GM06990 (cell line): Measurements from ENCODE around the gene CATSPER4.
A peak's percentile ranks its signal among the peaks of the same experiment; 100 is the strongest.

Source experiments
- DNase-seq: peaks from one replicate; pipeline ENCODE4 v3.0.0-alpha.2; 2011; ENCODE audit not compliant: insufficient read length; ENCODE audit errors: extremely low read depth
- H3K27me3 ChIP-seq: replicated peaks from 2 replicates; pipeline ENCODE4 v1.6.0; 2011; ENCODE audit warnings: low read length; ENCODE audit not compliant: control insufficient read depth, insufficient read depth
- H3K36me3 ChIP-seq: 2 replicates; pipeline ENCODE4 v1.5.1; 2011; ENCODE audit warnings: low read length; ENCODE audit not compliant: control insufficient read depth, insufficient read depth
- H3K4me3 ChIP-seq: replicated peaks from 2 replicates; pipeline ENCODE4 v1.5.1; 2011; ENCODE audit warnings: low read depth, mild to moderate bottlenecking, control low read depth, low read length
- TF ChIP-seq, protein P1 (sequence below): IDR thresholded peaks from 2 replicates; pipeline ENCODE4 v1.5.1; 2011; ENCODE audit warnings: low read length, control low read depth, mild to moderate bottlenecking, inconsistent platforms; ENCODE audit not compliant: insufficient read depth, poor library complexity, severe bottlenecking

Gene CATSPER4

DNA sequence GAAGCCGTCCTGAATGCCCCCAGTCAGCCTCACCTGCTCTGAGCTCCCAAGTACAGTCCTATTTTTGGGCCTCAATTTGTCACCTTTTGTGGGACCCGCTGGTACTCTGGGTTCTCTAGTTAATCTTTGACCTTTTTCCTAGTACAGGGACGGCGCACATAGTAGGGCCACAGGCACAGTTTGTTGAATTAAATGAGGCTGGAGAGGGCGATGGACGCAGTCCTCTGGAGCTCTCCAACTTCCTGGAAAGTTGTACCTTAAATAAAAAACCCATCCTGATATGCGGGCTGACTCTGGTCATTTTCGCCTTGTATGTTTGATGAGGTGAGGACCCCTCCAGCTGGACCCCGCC, 26.7 kb upstream of the CATSPER4 start:
- TF ChIP-seq, protein P1, sequence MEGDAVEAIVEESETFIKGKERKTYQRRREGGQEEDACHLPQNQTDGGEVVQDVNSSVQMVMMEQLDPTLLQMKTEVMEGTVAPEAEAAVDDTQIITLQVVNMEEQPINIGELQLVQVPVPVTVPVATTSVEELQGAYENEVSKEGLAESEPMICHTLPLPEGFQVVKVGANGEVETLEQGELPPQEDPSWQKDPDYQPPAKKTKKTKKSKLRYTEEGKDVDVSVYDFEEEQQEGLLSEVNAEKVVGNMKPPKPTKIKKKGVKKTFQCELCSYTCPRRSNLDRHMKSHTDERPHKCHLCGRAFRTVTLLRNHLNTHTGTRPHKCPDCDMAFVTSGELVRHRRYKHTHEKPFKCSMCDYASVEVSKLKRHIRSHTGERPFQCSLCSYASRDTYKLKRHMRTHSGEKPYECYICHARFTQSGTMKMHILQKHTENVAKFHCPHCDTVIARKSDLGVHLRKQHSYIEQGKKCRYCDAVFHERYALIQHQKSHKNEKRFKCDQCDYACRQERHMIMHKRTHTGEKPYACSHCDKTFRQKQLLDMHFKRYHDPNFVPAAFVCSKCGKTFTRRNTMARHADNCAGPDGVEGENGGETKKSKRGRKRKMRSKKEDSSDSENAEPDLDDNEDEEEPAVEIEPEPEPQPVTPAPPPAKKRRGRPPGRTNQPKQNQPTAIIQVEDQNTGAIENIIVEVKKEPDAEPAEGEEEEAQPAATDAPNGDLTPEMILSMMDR: no peak
- Histone ChIP-seq H3K4me3 (no peak overlapping the region), H3K27me3 (no peaks in the 10 kb centered on the region; the same call in none of the 2 replicates), H3K36me3 (no peaks in the 10 kb centered on the region)
- DNase-seq: no peak

GRCh38 chr1:26164036-26164860, 26.2 kb upstream of the CATSPER4 start:
- Histone ChIP-seq H3K4me3 (peak overlapping the region; percentile 37), H3K36me3 (no peaks in the 10 kb centered on the region), H3K27me3 (no peaks in the 10 kb centered on the region; the same call in none of the 2 replicates)
- TF ChIP-seq, protein P1: peak; percentile 17
- no peak for DNase-seq

GRCh38 chr1:26164861-26165842, 25.2 kb upstream of the CATSPER4 start:
- Histone ChIP-seq H3K36me3 (no peaks in the 10 kb centered on the region), H3K27me3 (no peaks in the 10 kb centered on the region; the same call in none of the 2 replicates), H3K4me3 (no peak overlapping the region)
- TF ChIP-seq, protein P1: no peak
- DNase-seq: no peak

- H3K4me3 ChIP-seq: no peak overlapping the region
- no peak for DNase-seq
- no peaks in the 10 kb centered on the region; the same call in 1 of the 2 replicates for H3K27me3 ChIP-seq
- H3K36me3 ChIP-seq: no peaks in the 10 kb centered on the region
- TF ChIP-seq, protein P1: no peak
Measured at GRCh38 chr1:26166719-26167281, 23.6 kb upstream of the CATSPER4 start.

DNA sequence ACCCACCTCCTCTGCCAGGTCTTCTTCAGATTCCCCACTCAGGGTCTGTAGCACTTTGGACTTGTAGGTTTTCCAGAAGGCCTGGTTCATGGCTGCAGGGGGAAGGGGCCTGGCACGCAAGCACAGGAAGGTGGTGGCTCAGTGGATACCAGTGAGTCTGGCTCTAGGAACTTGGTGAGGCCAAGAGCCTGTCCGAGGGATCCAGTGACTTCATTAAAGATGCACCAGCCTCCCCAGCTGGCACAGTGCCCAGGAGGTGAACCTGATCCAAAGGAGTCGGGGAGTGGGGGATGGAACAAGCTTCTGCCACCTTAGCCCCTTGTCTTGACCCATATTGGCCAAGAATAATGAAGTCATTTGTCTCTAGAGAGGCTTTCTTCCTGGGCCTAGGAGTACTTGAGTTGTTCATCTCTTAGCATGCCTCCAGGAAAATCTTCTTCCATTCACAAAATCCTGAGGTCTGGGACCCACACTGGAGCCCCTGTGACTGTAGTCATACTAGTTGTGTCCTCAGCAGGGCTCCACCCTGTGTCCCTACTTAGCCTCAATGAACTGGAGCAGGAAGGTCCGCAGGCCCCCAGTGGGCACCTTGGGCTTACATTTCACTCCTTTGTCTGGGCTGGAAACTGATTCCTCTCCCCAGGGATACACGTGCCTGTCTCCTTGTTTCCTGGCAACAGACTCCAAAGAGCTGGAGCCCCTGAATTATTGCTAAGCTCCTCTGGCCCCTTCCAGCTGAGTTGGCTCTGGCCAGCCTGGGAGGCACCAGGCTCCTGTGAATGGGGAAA, 21.8 kb upstream of the CATSPER4 start, which contains the start of gene C1orf232:
TSS of gene C1orf232 (minus strand) at position 554 of the 788 bp plus-strand sequence. CDS start at position 90, 464 bp downstream.
- H3K27me3 ChIP-seq: no peaks in the 10 kb centered on the region; the same call in 1 of the 2 replicates
- TF ChIP-seq, protein P1: no peak
- H3K36me3 ChIP-seq: no peaks in the 10 kb centered on the region
- H3K4me3 ChIP-seq: peak within 1 kb of the TSS; percentile 88
- no peak for DNase-seq
